HEK293T (cell line): ENCODE results near the gene IVL.

Source experiments
- CTCF ChIA-PET: fragments of 350-600 bp; formaldehyde crosslinking; extraction: SDS; loops from one replicate; lab custom pipeline; 2021; ENCODE audit warnings: antibody characterized with exemption, inconsistent platforms; lab: Yijun Ruan, JAX
- POLR2A ChIA-PET: fragments of 350-600 bp; formaldehyde crosslinking; extraction: SDS; loops from one replicate; lab custom pipeline; 2020; ENCODE audit warnings: antibody characterized with exemption, inconsistent platforms; lab: Yijun Ruan, JAX
- DNase-seq: peaks from one replicate; pipeline ENCODE4 v3.0.0; 2012; ENCODE audit warnings: mixed read lengths; ENCODE audit errors: extremely low spot score
- ARNT ChIP-seq: fragments of 450-650 bp; IDR thresholded peaks from 2 replicates; pipeline ENCODE4 v1.6.1; 2017; ENCODE audit warnings: mild to moderate bottlenecking
- BHLHE40 ChIP-seq: fragments of 450-650 bp; IDR thresholded peaks from 2 replicates; pipeline ENCODE4 v1.6.1; 2016; ENCODE audit warnings: mild to moderate bottlenecking, moderate library complexity, borderline replicate concordance
- CTBP1 ChIP-seq: fragments of 450-650 bp; IDR thresholded peaks from 2 replicates; pipeline ENCODE4 v1.6.1; 2016; ENCODE audit warnings: borderline replicate concordance
- ELF4 ChIP-seq: fragments of 450-650 bp; IDR thresholded peaks from 2 replicates; pipeline ENCODE4 v1.6.1; 2017; ENCODE audit warnings: antibody characterized with exemption
- FOXA1 ChIP-seq: fragments of 450-650 bp; IDR thresholded peaks from 2 replicates; pipeline ENCODE4 v1.6.1; 2016; ENCODE audit warnings: mild to moderate bottlenecking
- FOXK2 ChIP-seq: fragments of 450-650 bp; IDR thresholded peaks from 2 replicates; pipeline ENCODE4 v1.6.1; 2016; ENCODE audit warnings: mild to moderate bottlenecking
- FOXM1 ChIP-seq: fragments of 450-650 bp; IDR thresholded peaks from 2 replicates; pipeline ENCODE4 v1.6.1; 2017; ENCODE audit warnings: mild to moderate bottlenecking, borderline replicate concordance
- HDGF ChIP-seq: fragments of 450-650 bp; IDR thresholded peaks from 2 replicates; pipeline ENCODE4 v1.6.1; 2017; ENCODE audit warnings: antibody characterized with exemption, borderline replicate concordance
- L3MBTL2 ChIP-seq: fragments of 450-650 bp; conservative IDR thresholded peaks from 2 replicates; pipeline ENCODE4 v1.6.1; 2016; ENCODE audit warnings: mild to moderate bottlenecking
- LEF1 ChIP-seq: fragments of 450-650 bp; IDR thresholded peaks from 2 replicates; pipeline ENCODE4 v1.6.1; 2017; ENCODE audit warnings: mild to moderate bottlenecking, borderline replicate concordance
- NFRKB ChIP-seq: fragments of 450-650 bp; IDR thresholded peaks from 2 replicates; pipeline ENCODE4 v1.6.1; 2016; ENCODE audit warnings: mild to moderate bottlenecking, moderate library complexity
- SP1 ChIP-seq: fragments of 450-650 bp; IDR thresholded peaks from 2 replicates; pipeline ENCODE4 v1.6.1; 2017
- SUZ12 ChIP-seq: fragments of 450-650 bp; IDR thresholded peaks from 2 replicates; pipeline ENCODE4 v1.6.1; 2016; ENCODE audit warnings: mild to moderate bottlenecking
- TARDBP ChIP-seq: fragments of 450-650 bp; IDR thresholded peaks from 2 replicates; pipeline ENCODE4 v1.6.1; 2016
- ZNF384 ChIP-seq: fragments of 450-650 bp; IDR thresholded peaks from 2 replicates; pipeline ENCODE4 v1.6.1; 2016
- TF ChIP-seq, protein P1 (sequence below): fragments of 450-650 bp; IDR thresholded peaks from 2 replicates; pipeline ENCODE4 v1.6.1; 2016

IVL gene

DNA sequence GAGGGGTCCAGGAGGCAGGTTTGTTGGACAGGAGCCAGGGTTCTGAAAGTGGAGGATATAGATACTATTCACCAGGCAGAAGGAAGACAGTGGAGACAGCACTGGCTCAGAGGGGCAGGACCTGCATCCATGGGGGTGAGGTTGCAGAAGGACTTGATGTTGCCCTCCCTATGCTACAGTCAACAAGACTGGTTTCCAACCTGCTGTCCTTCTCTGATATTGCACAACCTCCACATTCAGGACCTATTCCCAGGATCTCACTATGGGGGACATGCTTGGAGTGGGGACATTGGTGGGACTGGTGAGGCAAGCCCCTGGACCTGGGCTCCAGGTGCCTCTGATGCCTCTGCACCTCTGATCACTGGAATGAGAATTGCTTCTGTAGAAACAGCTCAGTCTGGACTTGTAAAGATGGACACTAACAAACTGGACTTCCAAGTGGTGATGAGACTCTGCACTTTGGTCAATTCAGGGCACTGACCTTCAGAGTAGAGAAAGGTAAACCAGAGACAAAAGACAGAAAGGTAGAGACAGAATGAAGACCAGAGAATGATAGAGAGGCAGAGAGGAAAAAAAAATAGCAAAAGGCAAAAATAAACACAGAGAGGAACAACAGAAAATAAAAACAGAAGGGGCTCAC, 28.7 kb upstream of the IVL start:
- ChIA-PET POLR2A (no interaction called here), CTCF (no interaction called here)
- no peak for TF ChIP-seq TARDBP
- TF ChIP-seq CTBP1 = no peak
- TF ChIP-seq FOXK2 = no peak
- no peak for TF ChIP-seq FOXA1
- no peak for DNase-seq

- TF ChIP-seq ELF4 = no peak
- TF ChIP-seq L3MBTL2 = no peak
- no peak for TF ChIP-seq ZNF384
- no peak for TF ChIP-seq CTBP1
- no peak for TF ChIP-seq LEF1
- TF ChIP-seq HDGF = no peak
- no peak for TF ChIP-seq SP1
- TF ChIP-seq BHLHE40 = no peak
- no peak for TF ChIP-seq ARNT
- no peak for TF ChIP-seq FOXK2
- no peak for TF ChIP-seq FOXM1
- no peak for TF ChIP-seq SUZ12
- no peak for TF ChIP-seq NFRKB
- TF ChIP-seq, protein P1, sequence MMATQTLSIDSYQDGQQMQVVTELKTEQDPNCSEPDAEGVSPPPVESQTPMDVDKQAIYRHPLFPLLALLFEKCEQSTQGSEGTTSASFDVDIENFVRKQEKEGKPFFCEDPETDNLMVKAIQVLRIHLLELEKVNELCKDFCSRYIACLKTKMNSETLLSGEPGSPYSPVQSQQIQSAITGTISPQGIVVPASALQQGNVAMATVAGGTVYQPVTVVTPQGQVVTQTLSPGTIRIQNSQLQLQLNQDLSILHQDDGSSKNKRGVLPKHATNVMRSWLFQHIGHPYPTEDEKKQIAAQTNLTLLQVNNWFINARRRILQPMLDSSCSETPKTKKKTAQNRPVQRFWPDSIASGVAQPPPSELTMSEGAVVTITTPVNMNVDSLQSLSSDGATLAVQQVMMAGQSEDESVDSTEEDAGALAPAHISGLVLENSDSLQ = no peak
- TF ChIP-seq TARDBP = no peak
- ChIA-PET CTCF (no interaction called here), POLR2A (no interaction called here)
- no peak for DNase-seq
These were observed 28.0 kb upstream of the IVL start for GRCh38 chr1:152880316-152880715.

DNA sequence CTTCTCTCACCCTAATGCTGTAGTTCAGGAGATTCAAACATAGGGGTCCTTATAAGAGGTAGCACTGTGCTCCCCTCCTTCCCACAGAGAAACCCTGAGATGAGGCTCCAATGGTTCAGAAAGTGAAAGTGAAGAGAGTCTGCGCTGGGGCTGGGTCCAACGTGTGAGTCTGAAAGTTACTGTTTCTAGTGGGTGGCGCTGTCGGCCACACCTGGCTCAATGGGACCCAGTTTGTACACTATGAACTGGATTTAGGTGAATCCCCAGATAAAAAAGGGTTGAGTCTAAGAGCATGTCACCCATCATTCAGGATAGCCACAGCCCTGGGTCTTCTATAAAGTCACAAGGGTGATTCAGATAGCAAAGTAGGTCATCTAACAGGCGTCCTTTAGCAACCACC, 27.4 kb upstream of the IVL start:
- no peak for DNase-seq
- ChIA-PET CTCF (no interaction called here), POLR2A (no interaction called here)
- no peak for TF ChIP-seq LEF1
- no peak for TF ChIP-seq CTBP1
- TF ChIP-seq SP1 = no peak
- TF ChIP-seq HDGF = no peak

DNA sequence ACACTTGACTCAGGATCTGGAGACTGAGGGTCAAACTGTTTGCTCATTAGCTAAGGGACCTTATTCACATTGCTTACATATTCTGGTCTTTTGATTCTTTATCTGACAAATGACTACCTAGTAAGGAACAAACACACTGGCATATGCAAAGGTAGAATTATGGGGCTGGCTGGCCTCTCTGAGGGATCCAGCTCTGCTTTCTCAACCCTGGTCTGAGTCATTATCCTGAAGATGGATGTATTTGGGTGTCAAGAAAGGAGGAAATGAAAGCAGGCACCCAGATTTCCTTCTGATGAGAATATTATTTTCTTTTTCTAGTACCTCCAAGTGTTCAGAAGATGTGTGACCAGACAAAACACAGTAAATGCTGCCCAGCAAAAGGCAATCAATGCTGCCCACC, 24.3 kb upstream of the IVL start:
- ChIA-PET POLR2A (no interaction called here), CTCF (no interaction called here)
- DNase-seq = no peak
- TF ChIP-seq SP1 = no peak
- no peak for TF ChIP-seq BHLHE40
- TF ChIP-seq LEF1 = no peak
- TF ChIP-seq ARNT = no peak

DNA sequence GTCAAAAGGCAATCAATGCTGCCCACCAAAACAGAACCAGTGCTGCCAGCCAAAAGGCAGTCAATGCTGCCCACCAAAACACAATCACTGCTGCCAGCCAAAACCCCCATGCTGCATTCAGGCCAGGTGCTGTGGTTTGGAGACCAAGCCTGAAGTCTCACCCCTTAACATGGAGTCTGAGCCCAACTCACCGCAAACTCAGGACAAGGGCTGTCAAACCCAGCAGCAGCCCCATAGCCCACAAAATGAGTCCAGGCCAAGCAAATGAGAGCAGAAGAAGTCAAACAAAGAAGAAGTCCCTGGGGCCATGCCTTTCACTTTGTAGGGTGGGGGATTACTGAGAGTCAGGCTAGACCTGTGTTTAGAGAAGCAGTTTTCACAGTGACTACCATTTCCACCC, 23.8 kb upstream of the IVL start:
- CTCF ChIA-PET = no interaction called here
- TF ChIP-seq ELF4 (no peak), FOXK2 (no peak), FOXA1 (no peak), ZNF384 (no peak), ARNT (no peak), BHLHE40 (no peak), HDGF (no peak), TARDBP (no peak)
- TF ChIP-seq, protein P1 = no peak
- DNase-seq = no peak
- POLR2A ChIA-PET = no interaction called here

GRCh38 chr1:152884966-152885624, 23.3 kb upstream of the IVL start:
- ChIA-PET POLR2A (no interaction called here), CTCF (no interaction called here)
- TF ChIP-seq SUZ12 (no peak), FOXK2 (no peak), FOXM1 (no peak), ELF4 (no peak), L3MBTL2 (no peak), CTBP1 (no peak), ZNF384 (no peak), LEF1 (no peak), BHLHE40 (no peak), NFRKB (no peak), HDGF (no peak), TARDBP (no peak), FOXA1 (no peak), ARNT (no peak), SP1 (no peak)
- TF ChIP-seq, protein P1 = no peak
- no peak for DNase-seq

GRCh38 chr1:152886085-152886484, 22.3 kb upstream of the IVL start:
- ChIA-PET CTCF (interaction anchor here (0.9 kb wide), 1 partner anchor 8 kb away, joined by 3 read pairs; the partner anchor contains the start of gene SMCP), POLR2A (no interaction called here)
- DNase-seq = no peak
- TF ChIP-seq FOXA1 = no peak
- TF ChIP-seq L3MBTL2 = no peak
- TF ChIP-seq TARDBP = no peak
- TF ChIP-seq, protein P1 = no peak
- TF ChIP-seq LEF1 = no peak
- no peak for TF ChIP-seq ZNF384
- no peak for TF ChIP-seq HDGF
- TF ChIP-seq SUZ12 = no peak
- TF ChIP-seq NFRKB = no peak
- TF ChIP-seq CTBP1 = no peak
- no peak for TF ChIP-seq FOXM1
- TF ChIP-seq FOXK2 = no peak
- no peak for TF ChIP-seq BHLHE40
- no peak for TF ChIP-seq SP1
- no peak for TF ChIP-seq ELF4
